GM12875 (cell line): ENCODE results near the gene VTI1A.

Experiments used
- H3K4me3 ChIP-seq: one replicate; pipeline ENCODE4 v1.5.1; 2011; ENCODE audit warnings: low read depth, low read length, control low read depth
- CTCF ChIP-seq: IDR thresholded peaks from 2 replicates; pipeline ENCODE4 v1.5.1; 2011; ENCODE audit warnings: low read depth, mild to moderate bottlenecking, control low read depth, inconsistent platforms, low read length, moderate library complexity, borderline replicate concordance; ENCODE audit not compliant: insufficient read depth

VTI1A gene

GRCh38 chr10:112805701-112806100 lies 358.7 kb downstream of the VTI1A start:
- TF ChIP-seq CTCF: no peak
- H3K4me3 ChIP-seq: no peak overlapping the region

- TF ChIP-seq CTCF: no peak
- no peak overlapping the region for H3K4me3 ChIP-seq
Measured at GRCh38 chr10:112807013-112807412, 360.0 kb downstream of the VTI1A start.

GRCh38 chr10:112809736-112810135 lies 362.7 kb downstream of the VTI1A start:
- no peak for TF ChIP-seq CTCF
- no peak overlapping the region for H3K4me3 ChIP-seq

GRCh38 chr10:112810711-112811151 lies 363.7 kb downstream of the VTI1A start:
- no peak overlapping the region for H3K4me3 ChIP-seq
- TF ChIP-seq CTCF: no peak

- H3K4me3 ChIP-seq: no peak overlapping the region
- no peak for TF ChIP-seq CTCF
Measured at GRCh38 chr10:112811741-112812551, 364.9 kb downstream of the VTI1A start.

GRCh38 chr10:112812586-112812985 lies 365.6 kb downstream of the VTI1A start:
- H3K4me3 ChIP-seq: no peak overlapping the region
- TF ChIP-seq CTCF: no peak
